Ishikawa (cell line): ENCODE measurements around the gene PARP9.

Experiments used
- CEBPB ChIP-seq: IDR thresholded peaks from 2 replicates; pipeline ENCODE4 v1.6.1; 2012
- CREB1 ChIP-seq: IDR thresholded peaks from 2 replicates; pipeline ENCODE4 v1.6.1; 2012; ENCODE audit warnings: low read depth
- EP300 ChIP-seq: IDR thresholded peaks from 2 replicates; pipeline ENCODE4 v1.6.1; 2012; ENCODE audit warnings: borderline replicate concordance
- NFIC ChIP-seq: IDR thresholded peaks from 2 replicates; pipeline ENCODE4 v1.6.1; 2012
- RAD21 ChIP-seq: IDR thresholded peaks from 2 replicates; pipeline ENCODE4 v1.6.1; 2012; ENCODE audit warnings: low read depth
- TAF1 ChIP-seq: IDR thresholded peaks from 2 replicates; pipeline ENCODE4 v1.6.1; 2012; ENCODE audit warnings: low read depth, mild to moderate bottlenecking
- TCF12 ChIP-seq: IDR thresholded peaks from 2 replicates; pipeline ENCODE4 v1.6.1; 2012; ENCODE audit warnings: low read depth
- TEAD4 ChIP-seq: IDR thresholded peaks from 2 replicates; pipeline ENCODE4 v1.6.1; 2012
- YY1 ChIP-seq: IDR thresholded peaks from 2 replicates; pipeline ENCODE4 v1.6.1; 2012; ENCODE audit warnings: low read depth
- ZBTB7A ChIP-seq: IDR thresholded peaks from 2 replicates; pipeline ENCODE4 v1.6.1; 2012; ENCODE audit warnings: low read depth
- TF ChIP-seq, protein P1 (sequence below): IDR thresholded peaks from 2 replicates; pipeline ENCODE4 v1.6.1; 2012
- TF ChIP-seq, protein P2 (sequence below): IDR thresholded peaks from 2 replicates; pipeline ENCODE4 v1.6.1; 2012; ENCODE audit warnings: low read depth, mild to moderate bottlenecking
- TF ChIP-seq, protein P3 (sequence below): IDR thresholded peaks from 2 replicates; pipeline ENCODE4 v1.6.1; 2012

Gene PARP9

GRCh38 chr3:122481390-122481789, 82.7 kb downstream of the PARP9 start:
- no peak for TF ChIP-seq TAF1
- TF ChIP-seq ZBTB7A = no peak
- no peak for TF ChIP-seq TCF12
- no peak for TF ChIP-seq EP300
- TF ChIP-seq NFIC = no peak
- TF ChIP-seq CREB1 = no peak
- TF ChIP-seq TEAD4 = no peak
- TF ChIP-seq CEBPB = no peak
- TF ChIP-seq, protein P1, sequence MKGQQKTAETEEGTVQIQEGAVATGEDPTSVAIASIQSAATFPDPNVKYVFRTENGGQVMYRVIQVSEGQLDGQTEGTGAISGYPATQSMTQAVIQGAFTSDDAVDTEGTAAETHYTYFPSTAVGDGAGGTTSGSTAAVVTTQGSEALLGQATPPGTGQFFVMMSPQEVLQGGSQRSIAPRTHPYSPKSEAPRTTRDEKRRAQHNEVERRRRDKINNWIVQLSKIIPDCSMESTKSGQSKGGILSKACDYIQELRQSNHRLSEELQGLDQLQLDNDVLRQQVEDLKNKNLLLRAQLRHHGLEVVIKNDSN = no peak
- TF ChIP-seq YY1 = no peak
- no peak for TF ChIP-seq RAD21
- TF ChIP-seq, protein P2, sequence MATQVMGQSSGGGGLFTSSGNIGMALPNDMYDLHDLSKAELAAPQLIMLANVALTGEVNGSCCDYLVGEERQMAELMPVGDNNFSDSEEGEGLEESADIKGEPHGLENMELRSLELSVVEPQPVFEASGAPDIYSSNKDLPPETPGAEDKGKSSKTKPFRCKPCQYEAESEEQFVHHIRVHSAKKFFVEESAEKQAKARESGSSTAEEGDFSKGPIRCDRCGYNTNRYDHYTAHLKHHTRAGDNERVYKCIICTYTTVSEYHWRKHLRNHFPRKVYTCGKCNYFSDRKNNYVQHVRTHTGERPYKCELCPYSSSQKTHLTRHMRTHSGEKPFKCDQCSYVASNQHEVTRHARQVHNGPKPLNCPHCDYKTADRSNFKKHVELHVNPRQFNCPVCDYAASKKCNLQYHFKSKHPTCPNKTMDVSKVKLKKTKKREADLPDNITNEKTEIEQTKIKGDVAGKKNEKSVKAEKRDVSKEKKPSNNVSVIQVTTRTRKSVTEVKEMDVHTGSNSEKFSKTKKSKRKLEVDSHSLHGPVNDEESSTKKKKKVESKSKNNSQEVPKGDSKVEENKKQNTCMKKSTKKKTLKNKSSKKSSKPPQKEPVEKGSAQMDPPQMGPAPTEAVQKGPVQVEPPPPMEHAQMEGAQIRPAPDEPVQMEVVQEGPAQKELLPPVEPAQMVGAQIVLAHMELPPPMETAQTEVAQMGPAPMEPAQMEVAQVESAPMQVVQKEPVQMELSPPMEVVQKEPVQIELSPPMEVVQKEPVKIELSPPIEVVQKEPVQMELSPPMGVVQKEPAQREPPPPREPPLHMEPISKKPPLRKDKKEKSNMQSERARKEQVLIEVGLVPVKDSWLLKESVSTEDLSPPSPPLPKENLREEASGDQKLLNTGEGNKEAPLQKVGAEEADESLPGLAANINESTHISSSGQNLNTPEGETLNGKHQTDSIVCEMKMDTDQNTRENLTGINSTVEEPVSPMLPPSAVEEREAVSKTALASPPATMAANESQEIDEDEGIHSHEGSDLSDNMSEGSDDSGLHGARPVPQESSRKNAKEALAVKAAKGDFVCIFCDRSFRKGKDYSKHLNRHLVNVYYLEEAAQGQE = no peak
- TF ChIP-seq, protein P3, sequence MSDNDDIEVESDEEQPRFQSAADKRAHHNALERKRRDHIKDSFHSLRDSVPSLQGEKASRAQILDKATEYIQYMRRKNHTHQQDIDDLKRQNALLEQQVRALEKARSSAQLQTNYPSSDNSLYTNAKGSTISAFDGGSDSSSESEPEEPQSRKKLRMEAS = no peak
